NCI-H774 (cell line): Measurements from ENCODE around the gene PWWP2B.

ENCODE experiments used
- DNase-seq: peaks from one replicate; lab custom pipeline; 2025; lab: John Stamatoyannopoulos, UW

Gene PWWP2B

GRCh38 chr10:132419538-132420468, 22.8 kb downstream of the PWWP2B start:
- DNase-seq = no peak

GRCh38 chr10:132420469-132420980, 23.5 kb downstream of the PWWP2B start:
- DNase-seq = no peak

- DNase-seq = no peak
These were observed 24.2 kb downstream of the PWWP2B start for GRCh38 chr10:132420981-132421846.

- no peak for DNase-seq
These were observed 25.1 kb downstream of the PWWP2B start for GRCh38 chr10:132421847-132422751.

- DNase-seq = no peak
These were observed 26.2 kb downstream of the PWWP2B start for GRCh38 chr10:132422903-132423825.

- DNase-seq = no peak
These were observed 27.2 kb downstream of the PWWP2B start for GRCh38 chr10:132423966-132424861.

- DNase-seq = no peak
These were observed 28.2 kb downstream of the PWWP2B start for GRCh38 chr10:132425029-132425756.

- no peak for DNase-seq
These were observed 28.8 kb downstream of the PWWP2B start for GRCh38 chr10:132425757-132426155.

- DNase-seq = no peak
These were observed 30.2 kb downstream of the PWWP2B start for GRCh38 chr10:132427006-132427771.

- DNase-seq = no peak
These were observed 31.0 kb downstream of the PWWP2B start for GRCh38 chr10:132427939-132428367.

GRCh38 chr10:132428486-132428995, 31.5 kb downstream of the PWWP2B start:
- no peak for DNase-seq

GRCh38 chr10:132429281-132430230, 32.6 kb downstream of the PWWP2B start:
- DNase-seq = no peak

- no peak for DNase-seq
These were observed 33.3 kb downstream of the PWWP2B start for GRCh38 chr10:132430231-132430743.

GRCh38 chr10:132430861-132431271, 33.9 kb downstream of the PWWP2B start:
- DNase-seq = no peak

GRCh38 chr10:132431537-132432175, 34.7 kb downstream of the PWWP2B start:
- no peak for DNase-seq

GRCh38 chr10:132432176-132432540, 35.2 kb downstream of the PWWP2B start:
- DNase-seq = no peak
